CD14-positive monocyte (primary cell): Measurements from ENCODE around the gene GRIK2. TPM values are rescaled to one million over a fixed set of nuclear protein-coding genes. Genes with fewer than 3 reads are reported as not detected.

Experiments used
- DNase-seq, 3 donors: peaks; one replicate each; pipeline ENCODE4 v3.0.0-alpha.2; 2011 to 2022
- H2AFZ ChIP-seq: 2 replicates; pipeline ENCODE4 v1.6.0; 2012; ENCODE audit warnings: mild to moderate bottlenecking, low read depth, low read length, inconsistent platforms; ENCODE audit not compliant: insufficient read depth, poor library complexity, severe bottlenecking
- H3K27ac ChIP-seq, 2 donors: 1 replicate in 1 of 2; 2 replicates in 1 of 2; pipeline ENCODE4 v1.5.1; 2012 to 2013; ENCODE audit warnings: low read length in 2 of 2, control low read depth in 1 of 2, inconsistent platforms in 1 of 2, low read depth in 1 of 2, mild to moderate bottlenecking in 1 of 2
- H3K27me3 ChIP-seq, 2 donors: one replicate each; pipeline versions ENCODE4 v1.6.0 to v1.6.1; 2011 to 2013; ENCODE audit warnings: low read length in 2 of 2; ENCODE audit not compliant: control insufficient read depth in 2 of 2, insufficient read depth in 2 of 2
- H3K36me3 ChIP-seq, 2 donors: replicated peaks in 1 of 2; 1 replicate in 1 of 2; 2 replicates in 1 of 2; pipeline versions ENCODE4 v1.5.1 to v1.6.1; 2012 to 2013; ENCODE audit warnings: low read length in 2 of 2, control low read depth in 1 of 2, inconsistent platforms in 1 of 2, mild to moderate bottlenecking in 1 of 2; ENCODE audit not compliant: insufficient read depth in 2 of 2, control insufficient read depth in 1 of 2
- H3K4me1 ChIP-seq, 2 donors: 1 replicate in 1 of 2; 2 replicates in 1 of 2; pipeline versions ENCODE4 v1.5.1 to v1.6.1; 2012 to 2013; ENCODE audit warnings: low read length in 2 of 2, control low read depth in 1 of 2, inconsistent platforms in 1 of 2, mild to moderate bottlenecking in 1 of 2, moderate library complexity in 1 of 2; ENCODE audit not compliant: insufficient read depth in 2 of 2, control insufficient read depth in 1 of 2
- H3K4me2 ChIP-seq: replicated peaks from 2 replicates; pipeline ENCODE3; 2012; ENCODE audit warnings: low read length, moderate library complexity, mild to moderate bottlenecking; ENCODE audit not compliant: poor library complexity, severe bottlenecking; ENCODE audit errors: extremely low read depth
- H3K4me3 ChIP-seq, 3 experiments: fragments of 200-600 bp in 1 of 3; sonication (generic) in 1 of 3; replicated peaks in 1 of 3; 1 replicate in 2 of 3; 2 replicates in 1 of 3; pipeline ENCODE4 v1.5.1; 2011 to 2013; ENCODE audit warnings: low read length in 3 of 3, mild to moderate bottlenecking in 3 of 3, control low read depth in 2 of 3, low read depth in 2 of 3, inconsistent platforms in 1 of 3, moderate library complexity in 1 of 3
- H3K79me2 ChIP-seq: 2 replicates; pipeline ENCODE4 v1.6.0; 2012; ENCODE audit warnings: mild to moderate bottlenecking, control low read depth, inconsistent platforms, low read length, moderate library complexity; ENCODE audit not compliant: insufficient read depth
- H3K9ac ChIP-seq: 2 replicates; pipeline ENCODE4 v1.6.0; 2017; ENCODE audit warnings: low read length, mild to moderate bottlenecking; ENCODE audit not compliant: insufficient read depth, poor library complexity, severe bottlenecking
- H3K9me3 ChIP-seq, 2 donors: replicated peaks in 1 of 2; 1 replicate in 1 of 2; 2 replicates in 1 of 2; pipeline versions ENCODE4 v1.5.1 to v1.6.1; 2012 to 2013; ENCODE audit warnings: low read length in 2 of 2, control low read depth in 1 of 2; ENCODE audit not compliant: control insufficient read depth in 1 of 2, insufficient read depth in 1 of 2
- H4K20me1 ChIP-seq: 2 replicates; pipeline ENCODE4 v1.6.0; 2012; ENCODE audit warnings: mild to moderate bottlenecking, low read length, control low read depth, moderate library complexity; ENCODE audit not compliant: insufficient read depth
- H3K27ac Mint-ChIP-seq, 7 donors: one replicate each; pipeline ENCODE4 v1.8.0; 2020; ENCODE audit warnings: mild to moderate bottlenecking in 7 of 7, mixed read lengths in 7 of 7, moderate library complexity in 6 of 7, inconsistent platforms in 2 of 7
- H3K27me3 Mint-ChIP-seq, 3 donors: one replicate each; pipeline ENCODE4 v1.8.0; 2021 to 2022; ENCODE audit warnings: low read depth in 3 of 3, mild to moderate bottlenecking in 3 of 3, mixed read lengths in 3 of 3, moderate library complexity in 3 of 3, inconsistent platforms in 1 of 3
- H3K36me3 Mint-ChIP-seq, 2 donors: one replicate each; pipeline ENCODE4 v1.8.0; 2020; ENCODE audit warnings: mixed read lengths in 2 of 2, inconsistent platforms in 1 of 2, mild to moderate bottlenecking in 1 of 2
- H3K4me1 Mint-ChIP-seq: one replicate; pipeline ENCODE4 v1.8.0; 2020; ENCODE audit warnings: mild to moderate bottlenecking, mixed read lengths
- H3K4me3 Mint-ChIP-seq, 2 donors: one replicate each; pipeline ENCODE4 v1.8.0; 2020; ENCODE audit warnings: mild to moderate bottlenecking in 2 of 2, mixed read lengths in 2 of 2, moderate library complexity in 1 of 2
- H3K9me3 Mint-ChIP-seq, 7 donors: one replicate each; pipeline ENCODE4 v1.8.0; 2020 to 2022; ENCODE audit warnings: mixed read lengths in 7 of 7, mild to moderate bottlenecking in 6 of 7, moderate library complexity in 6 of 7, inconsistent platforms in 2 of 7
- WGBS: methylation state at CpG from one replicate; pipeline ENCODE4 v1.1.5; 2013; ENCODE audit warnings: missing lambda C conversion rate; ENCODE audit not compliant: insufficient coverage; 5-methylcytosine and 5-hydroxymethylcytosine counted together
- intact Hi-C, 2 donors: fragments of 100-400 bp; cut with micrococcal nuclease; formaldehyde crosslinking; loops; one replicate each; pipeline versions ENCODE4 v1.15.0 to v1.15.1; 2023
- polyA plus RNA-seq, 3 donors: library from polyadenylated mRNA; depleted of rRNA in 1 of 3; unstranded in 2 of 3; stranded (reverse) in 1 of 3; fragments of 300-500 nt in 2 of 3; fragments of >200 nt in 1 of 3; fragmentation: Illumina TruSeq in 2 of 3; gene quantifications; 1 replicate in 2 of 3; 2 replicates in 1 of 3; pipeline ENCODE4 v1.2.3, GENCODE V29; 2012 to 2021
- TF ChIP-seq, protein P1 (sequence below): fragments of 200-600 bp; IDR thresholded peaks from one replicate; pipeline ENCODE4 v1.8.0; 2022; ENCODE audit warnings: antibody characterized with exemption, mild to moderate bottlenecking

Gene GRIK2
- polyA plus RNA-seq, 3 donors = not detected

DNA sequence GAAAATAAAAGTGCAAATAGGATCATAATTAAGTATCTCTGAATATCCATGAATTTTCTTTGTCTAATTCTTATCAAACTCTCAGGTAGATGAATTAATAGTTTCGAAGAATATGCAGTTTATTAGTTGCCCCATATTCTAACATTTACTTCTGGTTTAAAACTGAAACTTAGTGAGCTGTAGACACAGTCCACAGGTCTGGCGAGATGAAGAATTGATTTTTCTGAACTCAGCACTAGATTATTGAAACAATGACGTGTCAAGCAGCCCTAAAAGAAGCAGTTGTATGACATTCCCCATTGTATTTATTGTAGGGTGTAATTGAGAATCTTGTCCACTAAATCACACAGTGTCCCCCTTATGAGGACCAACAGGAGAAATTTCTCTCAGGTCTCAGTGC, 407.1 kb downstream of the GRIK2 start:
- Mint-ChIP-seq H3K27me3 (peaks cover 0 to 2% (median 2%) of the 10 kb centered on the region in 3 donors), H3K4me3 (no peak overlapping the region), H3K4me1 (no peaks in the 10 kb centered on the region), H3K36me3 (no peaks in the 10 kb centered on the region), H3K27ac (no peak overlapping the region), H3K9me3 (peaks cover 0 to 2% (median under 1%) of the 10 kb centered on the region in 7 donors)
- Histone ChIP-seq H3K27me3 (no peaks in the 10 kb centered on the region), H3K4me1 (no peaks in the 10 kb centered on the region), H4K20me1 (no peaks in the 10 kb centered on the region), H3K9me3 (peaks cover 0 to under 1% of the 10 kb centered on the region in 2 donors), H3K4me2 (no peak overlapping the region), H3K36me3 (no peaks in the 10 kb centered on the region), H3K4me3 (no peak overlapping the region), H2AFZ (no peak overlapping the region), H3K79me2 (no peaks in the 10 kb centered on the region), H3K9ac (no peak overlapping the region), H3K27ac (no peak overlapping the region)
- intact Hi-C loops = no loop called here
- DNase-seq = no peak
- no CpG with 5 or more reads among the region's 3 CpGs for WGBS
- TF ChIP-seq, protein P1, sequence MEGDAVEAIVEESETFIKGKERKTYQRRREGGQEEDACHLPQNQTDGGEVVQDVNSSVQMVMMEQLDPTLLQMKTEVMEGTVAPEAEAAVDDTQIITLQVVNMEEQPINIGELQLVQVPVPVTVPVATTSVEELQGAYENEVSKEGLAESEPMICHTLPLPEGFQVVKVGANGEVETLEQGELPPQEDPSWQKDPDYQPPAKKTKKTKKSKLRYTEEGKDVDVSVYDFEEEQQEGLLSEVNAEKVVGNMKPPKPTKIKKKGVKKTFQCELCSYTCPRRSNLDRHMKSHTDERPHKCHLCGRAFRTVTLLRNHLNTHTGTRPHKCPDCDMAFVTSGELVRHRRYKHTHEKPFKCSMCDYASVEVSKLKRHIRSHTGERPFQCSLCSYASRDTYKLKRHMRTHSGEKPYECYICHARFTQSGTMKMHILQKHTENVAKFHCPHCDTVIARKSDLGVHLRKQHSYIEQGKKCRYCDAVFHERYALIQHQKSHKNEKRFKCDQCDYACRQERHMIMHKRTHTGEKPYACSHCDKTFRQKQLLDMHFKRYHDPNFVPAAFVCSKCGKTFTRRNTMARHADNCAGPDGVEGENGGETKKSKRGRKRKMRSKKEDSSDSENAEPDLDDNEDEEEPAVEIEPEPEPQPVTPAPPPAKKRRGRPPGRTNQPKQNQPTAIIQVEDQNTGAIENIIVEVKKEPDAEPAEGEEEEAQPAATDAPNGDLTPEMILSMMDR = no peak

DNA sequence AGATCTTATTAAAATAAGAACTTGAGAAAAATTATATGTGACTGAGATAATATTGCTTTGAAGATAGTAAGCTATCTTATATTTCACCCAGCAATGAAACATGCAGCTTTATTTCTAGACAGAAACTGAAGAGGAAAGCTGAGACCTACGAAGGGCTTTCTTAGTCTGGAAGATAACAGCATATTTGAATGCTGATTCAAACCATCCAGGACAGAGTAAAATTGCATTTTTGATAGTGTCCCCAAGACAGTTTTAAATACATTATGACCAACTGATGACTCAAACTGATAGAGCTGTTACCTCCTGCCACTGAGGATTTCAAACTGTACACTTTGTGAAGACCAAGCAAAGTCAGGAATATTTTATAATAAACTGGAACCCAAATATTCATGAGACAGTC, 409.6 kb downstream of the GRIK2 start:
- Mint-ChIP-seq H3K4me3 (no peak overlapping the region), H3K27me3 (peaks cover 2 to 3% (median 3%) of the 10 kb centered on the region in 3 donors), H3K9me3 (peaks cover 0 to 5% (median 2%) of the 10 kb centered on the region in 7 donors), H3K4me1 (no peaks in the 10 kb centered on the region), H3K36me3 (no peaks in the 10 kb centered on the region), H3K27ac (no peak overlapping the region)
- Histone ChIP-seq H4K20me1 (no peaks in the 10 kb centered on the region), H3K9me3 (no peaks in the 10 kb centered on the region), H3K27ac (no peak overlapping the region), H3K79me2 (no peaks in the 10 kb centered on the region), H3K4me1 (no peaks in the 10 kb centered on the region), H3K9ac (no peak overlapping the region), H3K36me3 (no peaks in the 10 kb centered on the region), H3K27me3 (no peaks in the 10 kb centered on the region), H2AFZ (no peak overlapping the region), H3K4me2 (no peak overlapping the region), H3K4me3 (no peak overlapping the region)
- TF ChIP-seq, protein P1 = no peak
- intact Hi-C loops = no loop called here
- DNase-seq = no peak
- no CpG with 5 or more reads among the region's 1 CpG for WGBS
